DND-41 (cell line): ENCODE data around the gene BAIAP2L2.

Experiments used
- EZH2 ChIP-seq: IDR thresholded peaks from 3 replicates; pipeline ENCODE4 v1.6.1; 2012; ENCODE audit warnings: borderline replicate concordance, low read depth, mild to moderate bottlenecking, moderate library complexity, low read length, inconsistent platforms; ENCODE audit not compliant: severe bottlenecking
- TF ChIP-seq, protein P1 (sequence below): IDR thresholded peaks from 2 replicates; pipeline ENCODE4 v1.5.1; 2012; ENCODE audit warnings: borderline replicate concordance, low read length, moderate library complexity, mild to moderate bottlenecking; ENCODE audit not compliant: poor library complexity, severe bottlenecking; ENCODE audit errors: extremely low read depth

DNA sequence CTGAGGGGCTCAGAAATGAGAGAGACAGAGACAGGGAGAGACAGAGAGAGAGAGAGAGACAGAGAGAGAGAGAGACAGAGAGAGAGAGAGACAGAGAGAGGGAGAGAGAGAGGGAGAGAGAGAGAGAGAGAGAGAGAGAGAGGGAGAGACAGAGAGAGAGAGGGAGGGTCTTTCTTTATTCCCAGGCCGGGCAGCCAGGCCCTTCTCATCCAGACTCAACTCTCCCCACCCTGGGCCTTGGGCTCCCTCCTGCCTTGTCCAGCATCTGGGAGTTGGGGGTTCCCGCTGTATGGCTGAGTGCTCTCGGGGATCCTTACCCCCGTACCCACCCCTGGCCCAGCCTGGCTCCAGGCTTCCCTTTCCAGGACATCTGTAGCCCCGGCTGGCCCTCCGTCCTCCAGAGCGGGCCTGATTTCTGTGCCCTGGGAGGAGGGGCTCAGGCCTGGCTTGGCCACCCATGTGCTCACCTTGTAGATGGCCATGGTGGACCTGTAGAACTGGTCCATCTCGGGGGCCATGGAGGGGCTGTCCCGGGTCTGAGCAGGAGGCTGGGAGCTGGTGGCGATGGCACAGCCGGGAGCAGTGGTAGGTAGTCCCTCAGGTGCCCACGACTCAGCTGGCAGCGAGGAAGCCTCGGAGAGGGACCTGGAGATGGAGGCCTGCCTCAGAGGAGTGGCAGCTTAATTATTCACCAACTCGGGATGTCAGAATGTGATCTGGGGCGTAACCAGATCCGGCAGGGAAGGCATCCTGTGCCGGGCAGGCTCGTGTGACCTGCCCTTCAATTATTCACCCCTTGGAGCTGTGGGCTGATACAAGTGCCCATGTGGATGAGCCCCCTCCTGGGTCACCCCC lies at the start of gene BAIAP2L2:
- TF ChIP-seq, protein P1, sequence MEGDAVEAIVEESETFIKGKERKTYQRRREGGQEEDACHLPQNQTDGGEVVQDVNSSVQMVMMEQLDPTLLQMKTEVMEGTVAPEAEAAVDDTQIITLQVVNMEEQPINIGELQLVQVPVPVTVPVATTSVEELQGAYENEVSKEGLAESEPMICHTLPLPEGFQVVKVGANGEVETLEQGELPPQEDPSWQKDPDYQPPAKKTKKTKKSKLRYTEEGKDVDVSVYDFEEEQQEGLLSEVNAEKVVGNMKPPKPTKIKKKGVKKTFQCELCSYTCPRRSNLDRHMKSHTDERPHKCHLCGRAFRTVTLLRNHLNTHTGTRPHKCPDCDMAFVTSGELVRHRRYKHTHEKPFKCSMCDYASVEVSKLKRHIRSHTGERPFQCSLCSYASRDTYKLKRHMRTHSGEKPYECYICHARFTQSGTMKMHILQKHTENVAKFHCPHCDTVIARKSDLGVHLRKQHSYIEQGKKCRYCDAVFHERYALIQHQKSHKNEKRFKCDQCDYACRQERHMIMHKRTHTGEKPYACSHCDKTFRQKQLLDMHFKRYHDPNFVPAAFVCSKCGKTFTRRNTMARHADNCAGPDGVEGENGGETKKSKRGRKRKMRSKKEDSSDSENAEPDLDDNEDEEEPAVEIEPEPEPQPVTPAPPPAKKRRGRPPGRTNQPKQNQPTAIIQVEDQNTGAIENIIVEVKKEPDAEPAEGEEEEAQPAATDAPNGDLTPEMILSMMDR: no peak
- TF ChIP-seq EZH2: no peak
